Stromal cell of bone marrow (primary cell): ENCODE results near the gene PTAR1.
A peak's percentile ranks its signal among the peaks of the same experiment; 100 is the strongest.
"Not testable (repeated sequence)": the region's sequence is repeated elsewhere in the genome, so short reads cannot be mapped to it uniquely, and the experiment has no call there.

Source experiments
- DNase-seq: peaks from one replicate; pipeline ENCODE4 v3.0.0-alpha.2; 2012; ENCODE audit warnings: low read depth

The PTAR1 gene, protein sequence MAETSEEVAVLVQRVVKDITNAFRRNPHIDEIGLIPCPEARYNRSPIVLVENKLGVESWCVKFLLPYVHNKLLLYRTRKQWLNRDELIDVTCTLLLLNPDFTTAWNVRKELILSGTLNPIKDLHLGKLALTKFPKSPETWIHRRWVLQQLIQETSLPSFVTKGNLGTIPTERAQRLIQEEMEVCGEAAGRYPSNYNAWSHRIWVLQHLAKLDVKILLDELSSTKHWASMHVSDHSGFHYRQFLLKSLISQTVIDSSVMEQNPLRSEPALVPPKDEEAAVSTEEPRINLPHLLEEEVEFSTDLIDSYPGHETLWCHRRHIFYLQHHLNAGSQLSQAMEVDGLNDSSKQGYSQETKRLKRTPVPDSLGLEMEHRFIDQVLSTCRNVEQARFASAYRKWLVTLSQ

GRCh38 chr9:69759421-69760277 is at the start of gene PTAR1:
TSS of gene PTAR1 (minus strand) at chr9:69760011. CDS start at chr9:69759938, 73 bp downstream.
- DNase-seq, result peak; percentile 78

- DNase-seq, result no peak
Observed at GRCh38 chr9:69809304-69809863, 49.6 kb upstream of the PTAR1 start.

- DNase-seq, result no peak
Observed at GRCh38 chr9:69806627-69807026, 46.8 kb upstream of the PTAR1 start.

DNA sequence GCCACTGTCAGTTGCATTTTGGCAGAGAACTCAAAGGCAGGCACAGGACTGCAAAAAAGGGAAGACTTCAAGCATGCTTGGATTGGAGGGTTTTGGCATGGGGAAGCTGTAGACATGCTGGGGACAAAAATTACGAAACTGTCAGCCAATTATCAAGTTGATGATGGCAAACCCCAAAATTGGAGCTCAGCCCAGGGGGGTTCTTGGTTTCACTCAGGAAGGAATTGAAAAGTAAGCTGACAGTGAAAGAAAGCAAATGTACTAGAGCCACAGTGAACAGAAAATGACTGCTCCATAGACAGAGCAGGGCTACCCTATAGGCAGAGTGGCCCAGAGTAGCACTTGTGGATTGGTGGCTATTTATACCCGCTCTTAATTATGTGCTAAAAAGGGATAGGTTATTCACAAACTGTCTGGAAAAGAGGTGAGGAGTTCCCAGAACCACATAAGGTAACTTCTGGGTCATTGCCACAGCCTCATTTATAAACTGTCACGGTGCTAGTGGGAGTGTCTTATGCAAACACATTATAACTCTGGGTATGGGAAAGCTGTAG is 46.2 kb upstream of the PTAR1 start:
- DNase-seq, result no peak

DNA sequence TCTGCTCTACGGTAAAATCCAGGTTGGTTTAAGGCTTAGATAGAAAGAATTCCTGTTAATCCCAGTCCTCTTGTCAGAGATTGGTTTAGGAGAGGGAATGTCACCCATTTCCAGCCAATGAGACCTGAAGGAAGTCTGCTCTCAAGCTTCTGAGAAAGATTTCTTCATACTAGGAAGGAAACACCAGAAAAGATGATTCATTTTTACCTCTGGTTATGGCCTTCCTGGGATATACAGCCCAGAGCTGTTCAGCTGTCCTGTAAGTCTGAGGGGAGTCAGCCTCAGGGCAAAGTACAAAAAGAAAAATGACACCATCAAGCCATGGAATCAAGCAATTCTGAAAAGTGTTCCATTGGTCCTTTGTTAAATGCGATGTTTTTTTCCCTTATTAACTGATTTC is 42.2 kb upstream of the PTAR1 start:
- no peak for DNase-seq

- DNase-seq, result not testable (repeated sequence)
Observed at GRCh38 chr9:69800027-69800426, 40.2 kb upstream of the PTAR1 start.

- not testable (repeated sequence) for DNase-seq
Observed at GRCh38 chr9:69799521-69799920, 39.7 kb upstream of the PTAR1 start.

- DNase-seq, result no peak
Observed at GRCh38 chr9:69798744-69799143, 38.9 kb upstream of the PTAR1 start.

GRCh38 chr9:69797675-69798074 is 37.9 kb upstream of the PTAR1 start:
- no peak for DNase-seq

DNA sequence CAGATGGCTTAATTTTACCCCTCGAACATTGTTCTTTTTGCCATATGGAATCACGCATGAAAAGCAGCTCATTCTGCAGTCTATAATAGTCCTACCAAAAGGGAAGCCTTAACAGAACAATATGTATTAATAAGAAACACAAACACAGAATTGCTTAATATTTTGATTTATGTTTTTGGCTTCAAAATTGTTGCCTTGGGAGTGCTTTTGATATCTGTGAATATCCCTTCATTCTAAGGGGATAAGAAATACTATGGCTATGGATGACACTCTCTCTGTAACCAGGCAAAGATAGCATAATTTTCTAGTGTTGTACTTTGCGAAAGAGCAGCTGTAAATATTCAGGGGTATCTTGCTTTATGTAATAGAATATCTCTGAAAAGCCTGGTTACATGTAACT is 34.5 kb upstream of the PTAR1 start:
- no peak for DNase-seq

GRCh38 chr9:69785757-69786156 is 25.9 kb upstream of the PTAR1 start:
- no peak for DNase-seq

DNA sequence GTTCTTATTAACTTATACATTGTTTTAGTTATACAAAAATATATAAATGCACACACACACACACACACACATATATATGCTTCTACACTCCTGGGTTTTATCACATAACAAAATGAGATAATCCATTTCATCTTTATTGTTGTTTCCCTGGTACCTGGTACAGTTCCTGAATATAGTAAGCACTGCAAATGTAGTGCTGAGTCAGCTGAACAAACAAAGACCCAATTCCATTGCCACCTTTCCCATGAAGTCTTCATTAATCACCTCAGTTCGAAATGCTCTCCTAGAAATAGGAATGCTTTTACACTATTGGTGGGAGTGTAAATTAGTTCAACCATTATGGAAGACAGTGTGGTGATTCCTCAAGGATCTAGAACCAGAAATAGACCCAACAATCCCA is 13.4 kb upstream of the PTAR1 start:
- DNase-seq, result no peak

DNA sequence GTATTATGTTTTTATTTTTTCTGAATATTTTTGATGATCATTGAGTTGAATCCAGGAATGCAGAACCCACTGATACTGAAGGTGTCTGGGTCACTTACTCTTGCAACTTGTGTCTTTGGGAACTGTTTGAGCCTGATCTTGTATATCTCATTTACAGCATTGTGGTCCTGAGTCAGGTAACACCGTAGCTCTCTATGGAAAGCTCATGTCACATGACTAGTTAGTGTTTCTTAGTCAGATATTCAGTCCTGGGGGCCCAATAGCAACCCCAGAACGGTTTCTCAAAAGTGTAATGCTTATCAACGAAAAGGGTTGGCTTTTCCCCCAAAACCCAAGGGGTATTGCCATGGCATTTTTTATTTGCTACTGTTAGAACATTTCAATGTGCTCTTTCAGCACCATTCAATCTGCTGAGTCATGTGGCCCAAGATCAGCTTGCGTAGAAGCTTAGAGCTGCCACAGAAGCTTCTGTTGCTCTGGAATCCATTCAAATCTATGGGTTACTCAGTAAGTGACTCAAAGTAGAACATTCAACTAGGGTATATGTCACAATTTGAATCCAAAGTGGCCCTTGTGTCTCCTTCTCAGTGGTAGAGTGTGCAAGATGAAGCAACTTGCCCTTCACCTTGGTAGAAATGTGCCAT is 12.1 kb upstream of the PTAR1 start:
- peak; percentile 87 for DNase-seq

GRCh38 chr9:69768716-69769115 is 8.9 kb upstream of the PTAR1 start:
- no peak for DNase-seq

DNA sequence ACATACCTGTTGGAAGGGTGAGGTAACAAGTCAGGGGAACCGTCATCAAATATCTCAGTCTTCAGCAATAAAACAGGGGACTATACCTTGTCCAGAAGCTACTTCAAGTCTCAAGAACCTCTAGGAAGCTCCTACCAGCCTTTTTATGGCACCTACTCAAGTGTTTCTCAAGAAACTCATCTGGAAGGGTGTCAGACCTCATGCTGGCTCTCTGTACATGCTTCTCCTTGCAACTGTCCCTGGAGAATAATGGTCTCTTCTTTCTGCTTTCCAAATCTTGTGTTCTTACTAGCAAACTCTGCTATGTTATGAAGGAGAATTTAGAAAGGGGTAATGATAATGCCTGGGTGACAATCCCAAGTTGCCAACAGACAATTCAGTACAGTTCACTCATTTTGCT is 8.3 kb upstream of the PTAR1 start:
- DNase-seq, result no peak

DNA sequence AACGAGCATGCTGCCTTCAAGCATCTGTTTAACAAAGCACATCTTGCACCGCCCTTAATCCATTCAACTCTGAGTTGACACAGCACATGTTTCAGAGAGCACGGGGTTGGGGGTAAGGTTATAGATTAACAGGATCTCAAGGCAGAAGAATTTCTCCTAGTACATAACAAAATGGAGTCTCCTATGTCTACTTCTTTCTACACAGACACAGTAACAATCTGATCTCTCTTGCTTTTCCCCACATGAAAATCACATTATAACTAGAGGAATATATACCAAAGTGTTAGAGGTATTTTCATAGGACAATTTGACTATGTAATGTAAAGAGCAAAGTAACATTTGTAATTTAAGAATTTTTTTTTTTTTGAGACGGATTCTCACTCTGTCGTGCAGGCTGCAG is 4.1 kb upstream of the PTAR1 start:
- DNase-seq, result not testable (repeated sequence)

DNA sequence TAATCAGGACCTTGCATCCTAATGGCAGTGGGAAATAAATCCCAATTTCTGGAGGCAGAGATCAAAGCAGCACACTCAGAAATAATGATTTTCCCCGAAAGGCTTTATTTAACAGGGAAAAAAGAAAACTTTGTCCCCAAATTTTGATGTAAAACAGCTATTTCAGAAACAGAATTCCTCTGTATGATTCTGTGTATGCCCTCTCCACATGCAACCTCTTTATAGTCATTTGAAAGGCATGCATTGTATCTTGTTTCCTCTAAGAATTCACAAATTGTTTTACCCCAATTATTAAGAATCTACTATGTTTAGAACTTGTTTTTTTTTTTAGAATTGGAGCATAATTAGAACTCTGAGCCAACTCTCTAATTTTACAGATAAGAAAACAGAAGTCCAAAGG is 2.7 kb upstream of the PTAR1 start:
- DNase-seq, result no peak

- DNase-seq, result no peak
Observed at GRCh38 chr9:69760278-69760610, 433 bp upstream of the PTAR1 start.

DNA sequence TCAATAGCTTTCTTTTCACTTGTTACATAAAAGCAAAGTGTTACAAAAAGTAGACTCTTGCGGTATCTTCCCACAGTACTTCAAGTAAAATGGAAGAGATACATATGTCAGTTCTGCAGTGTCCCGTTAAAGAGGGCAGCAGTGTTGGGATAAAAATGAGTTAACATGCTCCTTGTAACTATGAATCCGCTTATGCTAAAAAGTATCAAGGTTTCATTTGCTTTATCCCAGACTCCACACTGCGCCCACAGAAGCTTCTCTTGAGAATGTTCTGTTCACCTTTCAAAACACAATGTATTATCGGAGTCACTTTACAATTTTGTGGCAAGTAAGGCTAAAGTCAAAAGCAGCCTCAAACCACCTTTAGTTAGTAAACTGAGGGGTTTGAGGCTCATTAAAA is 790 bp downstream of the PTAR1 start:
- DNase-seq, result no peak

DNA sequence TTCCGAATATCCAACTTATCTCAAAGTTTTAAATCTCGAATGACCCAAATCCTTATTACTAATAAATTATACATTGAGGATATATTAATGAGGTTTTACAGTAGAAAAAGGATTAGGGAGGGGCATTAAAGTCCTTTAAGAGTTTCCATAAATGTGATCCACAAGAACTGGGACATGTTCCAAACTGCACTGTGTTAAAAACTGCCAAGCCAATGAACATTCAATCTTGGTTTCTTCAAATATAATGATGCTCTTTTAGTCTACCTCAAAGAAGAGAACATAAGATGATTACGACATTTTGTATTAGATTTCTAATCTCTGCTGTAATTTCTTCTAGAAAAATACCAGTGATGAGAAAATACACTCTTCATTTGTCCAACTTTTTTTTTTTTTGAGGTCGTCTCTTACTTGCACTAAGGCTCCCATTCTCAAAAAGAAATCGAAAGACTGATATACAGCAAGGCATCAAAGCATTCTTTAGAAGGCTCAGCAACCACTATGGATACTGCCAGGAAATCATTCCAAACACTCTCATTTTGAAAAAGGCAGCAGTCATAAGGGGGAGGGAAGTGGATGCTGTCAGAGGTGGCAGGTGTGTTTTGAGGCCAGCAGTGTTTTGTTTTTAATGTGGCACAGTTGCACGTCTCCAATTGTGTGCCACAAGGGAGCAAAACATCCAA is 1.7 kb downstream of the PTAR1 start:
- no peak for DNase-seq

GRCh38 chr9:69755205-69755604 is 4.6 kb downstream of the PTAR1 start:
- DNase-seq, result no peak

- DNase-seq, result no peak
Observed at GRCh38 chr9:69753830-69754229, 6.0 kb downstream of the PTAR1 start.
